Measurements from ENCODE around the gene STK33. TPM values are rescaled to one million over a fixed set of nuclear protein-coding genes. Genes with fewer than 3 reads are reported as not detected.

Gene STK33
- total RNA-seq, 2 donors from 2014 or later: 7.3 to 14.8 TPM

- intact Hi-C loops (cut with DNase I): no loop called here
- H3K4me3 ChIP-seq: no peak overlapping the region
- TF ChIP-seq CTCF (IDR thresholded peaks at IDR 0.05): no peak
- no peak for TF ChIP-seq POLR2A (IDR thresholded peaks at IDR 0.05)
- ATAC-seq (no peak), DNase-seq (no peak)
- H3K4me1 ChIP-seq: no peaks in the 10 kb centered on the region
- no peak overlapping the region for H3K27ac ChIP-seq
- no peaks in the 10 kb centered on the region for H3K36me3 ChIP-seq (replicated peaks in 1 of 2; ENCODE audit: insufficient read depth in 1 of 2, low read depth in 2 of 2)
- 82 to 87% methylated on average over 2 to 8 of the region's 8 CpGs for WGBS, 2 donors
- no peaks in the 10 kb centered on the region for H3K9me3 ChIP-seq
- no peaks in the 10 kb centered on the region for H3K27me3 ChIP-seq
These were observed 242.8 kb downstream of the STK33 start for GRCh38 chr11:8351223-8351622.

GRCh38 chr11:8347978-8348377 is 246.1 kb downstream of the STK33 start:
- no peak for ATAC-seq
- 86 to 94% methylated on average over 2 of the region's 2 CpGs for WGBS, 2 donors
- TF ChIP-seq POLR2A (IDR thresholded peaks at IDR 0.05) (no peak), CTCF (IDR thresholded peaks at IDR 0.05) (no peak)
- intact Hi-C loops (cut with DNase I): no loop called here
- H3K4me3 ChIP-seq: no peak overlapping the region
- H3K27ac ChIP-seq: no peak overlapping the region
- DNase-seq: no peak
- no peaks in the 10 kb centered on the region for H3K27me3 ChIP-seq
- no peaks in the 10 kb centered on the region for H3K36me3 ChIP-seq (replicated peaks in 1 of 2; ENCODE audit: insufficient read depth in 1 of 2, low read depth in 2 of 2)
- H3K4me1 ChIP-seq: no peaks in the 10 kb centered on the region
- H3K9me3 ChIP-seq: no peaks in the 10 kb centered on the region

GRCh38 chr11:8346157-8346755 is 247.8 kb downstream of the STK33 start:
- no peak for ATAC-seq
- no peaks in the 10 kb centered on the region for H3K9me3 ChIP-seq
- no peak overlapping the region for H3K4me3 ChIP-seq
- no peaks in the 10 kb centered on the region for H3K4me1 ChIP-seq
- H3K27ac ChIP-seq: no peak overlapping the region
- WGBS, 2 donors: 83 to 88% methylated on average over 15 to 16 of the region's 16 CpGs
- intact Hi-C loops (cut with DNase I): no loop called here
- no peak for DNase-seq
- H3K36me3 ChIP-seq (replicated peaks in 1 of 2; ENCODE audit: insufficient read depth in 1 of 2, low read depth in 2 of 2): no peaks in the 10 kb centered on the region
- H3K27me3 ChIP-seq: no peaks in the 10 kb centered on the region
- TF ChIP-seq CTCF (IDR thresholded peaks at IDR 0.05): no peak
- no peak for TF ChIP-seq POLR2A (IDR thresholded peaks at IDR 0.05)

GRCh38 chr11:8345179-8345578 is 248.8 kb downstream of the STK33 start:
- H3K4me1 ChIP-seq: no peaks in the 10 kb centered on the region
- intact Hi-C loops (cut with DNase I): no loop called here

More at GRCh38 chr11:8345179-8345578, 248.8 kb downstream of the STK33 start:
- no peaks in the 10 kb centered on the region for H3K27me3 ChIP-seq
- ATAC-seq (no peak), DNase-seq (no peak)
- no peak overlapping the region for H3K27ac ChIP-seq
- no peaks in the 10 kb centered on the region for H3K9me3 ChIP-seq
- 79 to 84% methylated on average over 11 of the region's 11 CpGs for WGBS, 2 donors
- H3K4me3 ChIP-seq: no peak overlapping the region
- H3K36me3 ChIP-seq (replicated peaks in 1 of 2; ENCODE audit: insufficient read depth in 1 of 2, low read depth in 2 of 2): no peaks in the 10 kb centered on the region
- TF ChIP-seq POLR2A (IDR thresholded peaks at IDR 0.05) (no peak), CTCF (IDR thresholded peaks at IDR 0.05) (no peak)

Measured in body of pancreas (tissue), 4 donors.